ENCODE measurements around the gene SPECC1L. TPM values are rescaled to one million over a fixed set of nuclear protein-coding genes. Genes with fewer than 3 reads are reported as not detected.

SPECC1L gene
- total and polyA plus RNA-seq, 2 of the 8 experiments (the other 6 are each of a cell fraction or from before 2014, with no cell fraction given), result 15.7 to 61.6 TPM

GRCh38 chr22:24406322-24407277 is 136.0 kb downstream of the SPECC1L start (continued):
- TF ChIP-seq GTF2F1 (IDR thresholded peaks at IDR 0.05; ENCODE audit: borderline replicate concordance, low read depth, low read length), result no peak
- TF ChIP-seq SIRT6 (IDR thresholded peaks at IDR 0.05; ENCODE audit: low read length), result no peak
- TF ChIP-seq RNF2 (IDR thresholded peaks at IDR 0.05; ENCODE audit: borderline replicate concordance, low read depth, low read length, missing control alignments, poor library complexity, severe bottlenecking), result no peak
